Measurements from ENCODE around the gene DLGAP1.

- TF ChIP-seq POLR2A (IDR thresholded peaks at IDR 0.05; ENCODE audit: low read length) (no peak), GATA1 (IDR thresholded peaks at IDR 0.05; ENCODE audit: low read depth, low read length) (no peak)
Observed at GRCh38 chr18:3482258-3482657, 972.8 kb downstream of the DLGAP1 start.

Data from erythroblast (primary cell).